ENCODE data around the gene KCNMA1.

GRCh38 chr10:76906256-76906655 is 731.4 kb downstream of the KCNMA1 start:
- TF ChIP-seq POLR2A (IDR thresholded peaks at IDR 0.05; ENCODE audit: low read depth) (no peak), EP300 (IDR thresholded peaks at IDR 0.05) (no peak), POLR2AphosphoS5 (IDR thresholded peaks at IDR 0.05) (no peak)
- TF ChIP-seq, protein P1, sequence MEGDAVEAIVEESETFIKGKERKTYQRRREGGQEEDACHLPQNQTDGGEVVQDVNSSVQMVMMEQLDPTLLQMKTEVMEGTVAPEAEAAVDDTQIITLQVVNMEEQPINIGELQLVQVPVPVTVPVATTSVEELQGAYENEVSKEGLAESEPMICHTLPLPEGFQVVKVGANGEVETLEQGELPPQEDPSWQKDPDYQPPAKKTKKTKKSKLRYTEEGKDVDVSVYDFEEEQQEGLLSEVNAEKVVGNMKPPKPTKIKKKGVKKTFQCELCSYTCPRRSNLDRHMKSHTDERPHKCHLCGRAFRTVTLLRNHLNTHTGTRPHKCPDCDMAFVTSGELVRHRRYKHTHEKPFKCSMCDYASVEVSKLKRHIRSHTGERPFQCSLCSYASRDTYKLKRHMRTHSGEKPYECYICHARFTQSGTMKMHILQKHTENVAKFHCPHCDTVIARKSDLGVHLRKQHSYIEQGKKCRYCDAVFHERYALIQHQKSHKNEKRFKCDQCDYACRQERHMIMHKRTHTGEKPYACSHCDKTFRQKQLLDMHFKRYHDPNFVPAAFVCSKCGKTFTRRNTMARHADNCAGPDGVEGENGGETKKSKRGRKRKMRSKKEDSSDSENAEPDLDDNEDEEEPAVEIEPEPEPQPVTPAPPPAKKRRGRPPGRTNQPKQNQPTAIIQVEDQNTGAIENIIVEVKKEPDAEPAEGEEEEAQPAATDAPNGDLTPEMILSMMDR (IDR thresholded peaks at IDR 0.05): no peak
